Fibroblast of skin of back (primary cell): Measurements from ENCODE around the gene TOP3B.

Experiments used
- DNase-seq: peaks from one replicate; pipeline ENCODE4 v3.0.0-alpha.2; 2013

The TOP3B gene

DNA sequence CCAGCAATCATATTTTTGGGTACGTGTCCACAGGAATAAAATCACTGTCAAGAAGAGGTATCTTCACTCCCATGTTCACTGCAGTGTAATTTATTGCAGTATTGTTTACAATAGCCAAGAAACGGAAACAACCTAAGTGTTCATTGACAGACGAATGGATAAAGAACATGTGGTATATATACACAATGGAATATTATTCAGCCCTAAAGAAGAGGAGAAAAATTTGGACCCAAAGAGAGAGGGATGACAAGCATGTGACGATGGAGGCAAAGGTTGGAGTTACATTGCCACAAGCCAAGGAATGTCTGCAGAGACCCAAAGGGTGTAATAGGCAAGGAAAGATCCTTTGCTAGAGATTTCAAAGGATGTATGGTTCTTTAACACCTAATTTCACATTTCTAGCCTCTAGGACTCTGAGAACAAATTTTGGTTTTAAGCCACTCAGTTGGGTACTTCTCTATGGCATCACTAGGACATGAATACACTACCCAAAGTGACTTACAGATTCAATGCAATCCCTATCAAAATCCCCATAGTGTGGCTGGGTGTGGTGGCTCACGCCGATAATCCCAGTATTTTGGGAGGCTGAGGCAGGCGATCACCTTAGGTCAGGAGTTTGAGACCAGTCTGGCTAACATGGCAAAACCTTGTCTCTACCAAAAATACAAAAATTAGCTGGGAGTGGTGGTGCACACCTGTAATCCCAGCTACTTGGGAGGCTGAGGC, 31.1 kb upstream of the TOP3B start:
- no peak for DNase-seq

DNA sequence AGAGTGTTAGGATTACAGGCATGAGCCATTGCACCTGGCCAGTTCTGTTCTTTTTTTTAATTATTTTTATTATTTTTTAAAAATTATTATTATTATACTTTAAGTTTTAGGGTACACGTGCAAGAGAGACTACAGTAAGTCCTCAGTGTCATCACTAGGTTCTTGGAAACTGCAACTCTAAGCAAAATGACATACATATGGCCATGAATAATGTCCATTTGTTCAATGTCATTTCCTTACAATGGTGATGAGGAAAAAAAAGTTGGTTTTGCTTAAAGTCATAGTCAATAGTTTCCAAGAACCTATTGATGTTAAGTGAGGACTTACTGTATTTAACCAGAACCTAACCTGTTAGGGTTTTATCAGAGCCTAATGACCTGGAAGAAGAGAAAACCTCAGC, 29.4 kb upstream of the TOP3B start:
- DNase-seq: no peak

DNA sequence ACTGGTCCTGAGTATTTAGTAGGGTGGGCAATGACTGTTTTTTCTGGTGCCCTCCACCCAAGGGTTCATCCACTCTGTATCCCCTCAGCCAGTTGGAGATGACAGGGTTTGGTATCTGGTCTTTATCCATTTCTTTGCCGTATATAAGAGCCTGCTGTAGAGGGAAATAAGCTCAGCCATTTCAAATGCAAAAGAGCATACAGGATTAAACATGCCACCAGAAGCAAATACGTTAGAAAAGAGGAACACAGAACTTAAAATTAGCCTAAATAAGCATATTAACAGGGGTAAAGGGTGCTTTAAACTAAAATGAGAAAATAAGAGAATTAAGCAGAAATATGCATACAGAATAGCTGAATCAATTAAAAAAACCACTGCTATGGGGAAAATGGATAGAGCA, 27.8 kb upstream of the TOP3B start:
- DNase-seq: no peak

GRCh38 chr22:22009661-22010060, 27.1 kb upstream of the TOP3B start:
- DNase-seq: no peak

DNA sequence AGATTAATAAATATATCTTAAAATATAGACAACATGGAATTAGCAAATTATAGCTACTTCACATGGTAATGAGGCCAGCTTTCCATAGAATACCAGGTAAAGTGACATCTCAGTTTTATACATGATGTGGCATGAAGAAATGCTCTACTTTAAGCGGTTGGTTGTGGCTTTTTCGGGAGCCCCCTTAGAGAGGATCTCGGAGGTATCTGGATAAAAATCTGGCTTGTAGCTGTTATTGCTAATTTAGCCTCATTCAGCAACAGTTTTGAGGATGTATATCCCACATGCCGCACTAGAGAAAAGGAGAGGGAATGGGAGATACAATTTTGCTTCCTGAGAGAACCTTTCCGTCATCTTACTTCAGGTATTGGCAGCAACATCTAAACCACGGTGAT, 24.0 kb upstream of the TOP3B start:
- no peak for DNase-seq

GRCh38 chr22:22005945-22006595, 23.5 kb upstream of the TOP3B start:
- no peak for DNase-seq

DNA sequence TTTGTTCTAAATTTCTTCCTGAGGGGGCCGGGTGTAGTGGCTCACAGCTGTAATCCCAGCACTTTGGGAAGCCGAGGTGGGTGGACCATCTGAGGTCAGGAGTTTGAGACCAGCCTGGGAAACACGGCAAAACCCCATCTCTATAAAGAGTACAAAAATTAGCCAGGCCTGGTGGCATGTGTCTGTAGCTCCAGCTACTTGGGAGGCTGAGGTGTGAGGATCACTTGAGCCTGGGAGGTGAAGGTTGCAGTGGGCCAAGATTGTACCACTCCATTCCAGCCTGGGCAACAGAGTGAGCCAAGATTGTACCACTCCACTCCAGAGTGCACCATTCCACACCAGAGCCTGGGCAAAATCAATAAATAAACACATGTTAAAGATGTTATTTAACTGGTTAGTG, 20.6 kb upstream of the TOP3B start:
- DNase-seq: no peak

DNA sequence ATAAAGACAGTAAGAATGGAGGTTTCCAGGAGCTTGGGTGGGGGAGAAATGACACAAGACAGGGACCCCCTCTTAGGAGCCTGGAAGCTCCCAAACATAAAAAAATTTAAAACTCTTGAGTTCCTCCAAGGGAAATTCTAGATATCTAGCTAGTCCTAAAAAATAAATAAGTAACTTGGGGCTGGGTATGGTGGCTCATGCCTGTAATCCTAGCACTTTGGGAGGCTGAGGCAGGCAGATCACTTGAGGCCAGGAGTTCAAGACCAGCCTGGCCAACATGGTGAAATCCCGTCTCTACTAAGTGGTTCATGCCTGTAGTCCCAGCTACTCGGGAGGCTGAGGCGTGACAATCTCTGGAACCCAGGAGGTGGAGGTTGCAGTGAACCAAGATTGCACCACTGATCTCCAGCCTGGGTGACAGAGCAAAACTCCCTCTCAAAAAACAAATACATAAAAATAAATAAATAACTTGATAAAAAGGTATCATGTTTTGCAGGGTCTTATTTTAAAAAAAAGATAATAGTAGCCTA, 20.0 kb upstream of the TOP3B start:
- no peak for DNase-seq

- no peak for DNase-seq
Measured at GRCh38 chr22:22001664-22002525, 19.3 kb upstream of the TOP3B start.

GRCh38 chr22:21998595-21999247, 16.1 kb upstream of the TOP3B start:
- DNase-seq: no peak

GRCh38 chr22:21996175-21996720, 13.7 kb upstream of the TOP3B start:
- no peak for DNase-seq

GRCh38 chr22:21995660-21996059, 13.1 kb upstream of the TOP3B start:
- DNase-seq: no peak

- no peak for DNase-seq
Measured at GRCh38 chr22:21994881-21995444, 12.4 kb upstream of the TOP3B start.

DNA sequence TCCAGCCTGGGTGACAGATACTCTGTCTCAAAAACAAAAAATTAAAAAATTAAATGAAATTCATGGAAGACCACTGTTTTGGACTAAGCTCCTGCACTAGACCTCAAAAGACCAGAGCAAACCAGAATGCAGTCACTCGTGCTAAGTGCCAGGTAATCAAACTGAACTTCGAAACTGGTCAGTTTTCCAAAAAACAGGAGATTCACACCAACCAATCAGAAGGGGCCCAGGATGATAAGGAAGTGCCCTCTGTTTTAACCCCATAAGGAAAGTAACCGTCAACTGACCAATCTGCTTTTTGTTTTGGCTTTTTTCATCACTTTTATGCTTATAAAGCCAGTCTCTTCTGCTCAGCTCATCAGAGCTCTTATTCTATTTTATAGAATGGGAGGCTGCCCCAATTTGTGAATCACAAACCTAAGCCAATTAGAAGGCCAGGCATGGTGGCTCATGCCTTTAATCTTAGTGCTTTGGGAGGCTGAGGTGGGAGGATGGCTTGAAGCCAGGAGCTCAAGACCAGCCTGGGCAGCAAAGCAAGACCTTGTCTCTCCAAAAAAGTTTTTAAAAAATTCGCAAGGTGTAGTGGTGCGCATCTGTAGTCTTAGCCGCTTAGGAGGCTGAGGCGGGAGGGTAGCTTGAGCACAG, 10.1 kb upstream of the TOP3B start:
- no peak for DNase-seq

- no peak for DNase-seq
Measured at GRCh38 chr22:21991774-21992173, 9.2 kb upstream of the TOP3B start.

DNA sequence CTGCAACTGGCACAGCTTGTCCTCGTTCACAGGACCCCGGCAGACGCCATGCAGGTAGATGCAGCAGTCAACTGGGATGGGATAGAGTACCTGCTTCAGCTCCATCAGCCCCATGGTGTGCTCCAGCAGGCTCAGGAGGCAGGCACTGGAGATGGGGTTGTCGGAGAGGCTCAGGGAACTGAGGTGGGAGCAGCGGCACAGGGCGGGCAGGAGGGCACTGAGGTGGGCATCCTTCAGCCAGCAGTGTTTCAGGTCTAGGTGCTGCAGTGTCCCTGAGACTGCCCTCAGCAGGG, 8.7 kb upstream of the TOP3B start:
- DNase-seq: no peak

- DNase-seq: no peak
Measured at GRCh38 chr22:21990445-21991303, 8.1 kb upstream of the TOP3B start.

DNA sequence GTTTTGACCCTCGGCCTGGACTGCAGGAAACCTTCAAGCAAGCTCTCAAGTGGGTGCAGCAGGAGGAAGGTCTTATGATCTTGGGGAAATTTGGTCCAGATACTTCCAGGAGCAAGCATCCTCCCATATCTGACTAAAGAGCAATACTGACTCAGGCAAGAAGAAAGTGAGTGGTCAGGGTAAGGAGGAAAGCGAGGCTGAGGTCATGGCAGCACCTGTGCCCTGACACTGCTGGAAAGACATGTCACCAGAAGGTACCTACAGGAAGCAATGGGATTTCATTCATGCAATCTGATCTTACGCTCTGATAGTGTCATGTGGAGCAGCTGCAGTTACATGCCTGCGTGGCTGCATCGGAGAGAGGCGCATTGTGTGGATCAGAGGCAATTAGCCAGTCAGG, 6.5 kb upstream of the TOP3B start:
- DNase-seq: no peak

GRCh38 chr22:21985214-21985613, 2.6 kb upstream of the TOP3B start:
- DNase-seq: no peak

- peak; percentile 3 for DNase-seq
Measured at GRCh38 chr22:21984793-21985192, 2.2 kb upstream of the TOP3B start.

- DNase-seq: no peak
Measured at GRCh38 chr22:21981874-21982273, 713 bp downstream of the TOP3B start.
